Vagina (tissue), 2 donors: ENCODE measurements around the gene H1-8. TPM values are rescaled to one million over a fixed set of nuclear protein-coding genes. Genes with fewer than 3 reads are reported as not detected.
A peak's percentile ranks its signal among the peaks of the same experiment; 100 is the strongest.
"Not testable (repeated sequence)": the region's sequence is repeated elsewhere in the genome, so short reads cannot be mapped to it uniquely, and the experiment has no call there.

Source experiments
- DNase-seq, 2 donors: peaks; one replicate each; pipeline ENCODE4 v3.0.0-alpha.2; 2017; ENCODE audit errors: extremely low spot score in 2 of 2
- H3K27ac ChIP-seq: fragments of 200-600 bp; sonication (generic); one replicate; pipeline ENCODE4 v1.5.1; 2019
- H3K27me3 ChIP-seq: fragments of 200-600 bp; sonication (generic); one replicate; pipeline ENCODE4 v1.5.1; 2019
- H3K36me3 ChIP-seq, 2 donors: fragments of 200-600 bp; sonication (generic); one replicate each; pipeline ENCODE4 v1.5.1; 2017 to 2019
- H3K4me1 ChIP-seq: fragments of 200-600 bp; sonication (generic); one replicate; pipeline ENCODE4 v1.5.1; 2019
- H3K4me3 ChIP-seq, 2 donors: fragments of 200-600 bp; sonication (generic); 1 replicate in 1 of 2; 2 replicates in 1 of 2; pipeline ENCODE4 v1.5.1; 2016 to 2019
- H3K9me3 ChIP-seq: fragments of 200-600 bp; sonication (generic); one replicate; pipeline ENCODE4 v1.5.1; 2019
- POLR2A ChIP-seq, 2 donors: fragments of 450-650 bp; IDR thresholded peaks; one replicate each; pipeline ENCODE4 v1.6.1; 2017; ENCODE audit warnings: antibody characterized with exemption in 2 of 2, mild to moderate bottlenecking in 2 of 2, moderate library complexity in 2 of 2
- POLR2AphosphoS5 ChIP-seq, 2 donors: sonication (generic); formaldehyde crosslinking; IDR thresholded peaks; one replicate each; pipeline ENCODE4 v1.9.0; 2017; ENCODE audit warnings: antibody characterized with exemption in 2 of 2, mild to moderate bottlenecking in 2 of 2, low read depth in 1 of 2; ENCODE audit not compliant: insufficient read depth in 1 of 2
- intact Hi-C: fragments of 100-400 bp; cut with DNase I; formaldehyde crosslinking; loops from one replicate; pipeline ENCODE4 v1.15.1; 2023
- total RNA-seq: library from RNA; depleted of rRNA; stranded (reverse); fragments of >200 nt; gene quantifications from one replicate; pipeline ENCODE4 v1.2.3, GENCODE V29; 2016
- TF ChIP-seq, protein P1 (sequence below), 3 experiments: fragments of 450-650 bp in 2 of 3; fragments of 200-600 bp in 1 of 3; sonication (generic) in 1 of 3; IDR thresholded peaks; one replicate each; pipeline ENCODE4 v1.5.1; 2017 to 2019; ENCODE audit warnings: antibody characterized with exemption in 3 of 3, mild to moderate bottlenecking in 2 of 3, moderate library complexity in 2 of 3

Gene H1-8
- total RNA-seq, 1 donor from 2014 or later: not detected

DNA sequence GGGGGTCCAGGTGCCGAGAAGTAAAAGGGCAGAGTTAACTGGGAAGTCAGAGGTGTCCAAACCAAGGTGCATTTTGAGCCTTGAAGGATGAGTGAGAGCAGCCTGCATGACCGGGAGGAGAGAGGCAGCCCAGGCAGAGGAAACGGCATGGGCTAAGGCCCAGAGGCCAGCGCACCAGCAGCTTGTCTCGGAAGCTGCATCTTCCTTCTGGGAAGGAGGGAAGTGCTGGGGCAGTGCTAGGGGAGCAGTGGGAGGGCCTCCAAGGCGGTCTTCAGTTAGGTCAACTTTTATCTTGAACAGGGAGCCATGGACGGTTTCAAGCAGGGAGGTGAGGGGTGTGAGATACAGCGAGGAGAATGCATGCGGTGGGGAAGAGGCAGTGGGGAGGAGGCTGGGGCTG, 1.0 kb downstream of the H1-8 start:
- TF ChIP-seq POLR2A (IDR thresholded peaks at IDR 0.05) (no peak), POLR2AphosphoS5 (IDR thresholded peaks at IDR 0.05; ENCODE audit: insufficient read depth in 1 of 2, low read depth in 1 of 2) (no peak)
- TF ChIP-seq, protein P1, sequence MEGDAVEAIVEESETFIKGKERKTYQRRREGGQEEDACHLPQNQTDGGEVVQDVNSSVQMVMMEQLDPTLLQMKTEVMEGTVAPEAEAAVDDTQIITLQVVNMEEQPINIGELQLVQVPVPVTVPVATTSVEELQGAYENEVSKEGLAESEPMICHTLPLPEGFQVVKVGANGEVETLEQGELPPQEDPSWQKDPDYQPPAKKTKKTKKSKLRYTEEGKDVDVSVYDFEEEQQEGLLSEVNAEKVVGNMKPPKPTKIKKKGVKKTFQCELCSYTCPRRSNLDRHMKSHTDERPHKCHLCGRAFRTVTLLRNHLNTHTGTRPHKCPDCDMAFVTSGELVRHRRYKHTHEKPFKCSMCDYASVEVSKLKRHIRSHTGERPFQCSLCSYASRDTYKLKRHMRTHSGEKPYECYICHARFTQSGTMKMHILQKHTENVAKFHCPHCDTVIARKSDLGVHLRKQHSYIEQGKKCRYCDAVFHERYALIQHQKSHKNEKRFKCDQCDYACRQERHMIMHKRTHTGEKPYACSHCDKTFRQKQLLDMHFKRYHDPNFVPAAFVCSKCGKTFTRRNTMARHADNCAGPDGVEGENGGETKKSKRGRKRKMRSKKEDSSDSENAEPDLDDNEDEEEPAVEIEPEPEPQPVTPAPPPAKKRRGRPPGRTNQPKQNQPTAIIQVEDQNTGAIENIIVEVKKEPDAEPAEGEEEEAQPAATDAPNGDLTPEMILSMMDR (IDR thresholded peaks at IDR 0.05): no peak
- Histone ChIP-seq H3K36me3 (no peaks in the 10 kb centered on the region), H3K9me3 (no peaks in the 10 kb centered on the region), H3K27me3 (no peaks in the 10 kb centered on the region), H3K4me3 (no peak overlapping the region), H3K27ac (no peak overlapping the region), H3K4me1 (no peaks in the 10 kb centered on the region)
- DNase-seq: no peak
- intact Hi-C loops: no loop called here

GRCh38 chr3:129545951-129546350, 3.0 kb downstream of the H1-8 start:
- H3K4me3 ChIP-seq, intact Hi-C loops, H3K4me1 ChIP-seq, H3K9me3 ChIP-seq, H3K36me3 ChIP-seq, H3K27ac ChIP-seq, H3K27me3 ChIP-seq, DNase-seq: not testable (repeated sequence)

- Histone ChIP-seq H3K4me1 (no peaks in the 10 kb centered on the region), H3K27ac (peak overlapping the region; percentile 7), H3K9me3 (no peaks in the 10 kb centered on the region), H3K36me3 (no peaks in the 10 kb centered on the region), H3K4me3 (no peak overlapping the region), H3K27me3 (no peaks in the 10 kb centered on the region)
- intact Hi-C loops: no loop called here
- TF ChIP-seq POLR2A (IDR thresholded peaks at IDR 0.05): no peak
- no peak for TF ChIP-seq POLR2AphosphoS5 (IDR thresholded peaks at IDR 0.05; ENCODE audit: insufficient read depth in 1 of 2, low read depth in 1 of 2)
- TF ChIP-seq, protein P1 (IDR thresholded peaks at IDR 0.05): no peak
- no peak for DNase-seq
Measured at GRCh38 chr3:129547241-129547640, 4.3 kb downstream of the H1-8 start.

DNA sequence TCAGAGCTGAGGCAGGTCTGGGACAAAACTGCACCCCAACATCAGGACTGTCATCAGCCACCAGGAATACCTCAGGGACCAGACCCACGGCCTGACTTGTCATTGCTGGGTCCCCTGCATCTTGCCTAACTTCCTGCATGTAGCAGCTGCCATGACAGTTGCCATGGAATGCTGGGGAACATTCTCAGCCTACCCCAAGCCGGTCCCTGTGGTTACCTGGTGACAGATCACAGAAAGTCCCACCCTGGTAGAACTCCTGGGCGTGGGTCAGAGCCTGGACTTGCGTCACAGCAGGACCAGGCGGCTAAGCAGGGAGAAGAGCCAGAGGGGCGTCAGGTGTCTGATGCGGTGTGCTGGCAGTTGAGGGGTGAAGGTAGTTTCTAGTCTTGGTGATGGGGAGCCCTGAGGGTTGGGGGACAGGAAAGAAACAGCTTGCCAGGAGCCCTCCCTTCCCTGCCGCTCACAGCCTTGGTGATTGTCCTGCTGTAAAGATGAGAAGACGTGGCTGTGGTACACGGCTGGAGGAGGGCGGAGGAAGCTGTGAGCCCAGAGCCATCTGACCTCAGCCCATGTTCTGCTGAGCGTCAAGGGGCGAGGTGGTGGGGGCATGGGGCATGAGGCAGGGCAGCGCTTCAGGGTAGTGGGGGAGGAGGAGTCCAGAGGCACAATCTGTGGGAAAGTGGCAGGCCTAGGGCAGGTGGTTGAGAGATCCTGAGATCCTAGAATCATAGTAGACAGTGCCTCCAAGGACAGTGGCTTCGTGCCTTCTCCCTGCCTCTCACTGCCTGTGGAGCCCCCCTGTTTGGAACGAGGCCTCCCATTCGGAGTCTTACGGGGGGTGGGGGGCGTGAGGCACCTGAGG, 5.4 kb downstream of the H1-8 start:
- Histone ChIP-seq H3K27ac (no peak overlapping the region), H3K4me1 (peaks cover 10% of the 10 kb centered on the region), H3K9me3 (no peaks in the 10 kb centered on the region), H3K4me3 (no peak overlapping the region), H3K36me3 (no peaks in the 10 kb centered on the region), H3K27me3 (no peaks in the 10 kb centered on the region)
- DNase-seq: no peak
- no peak for TF ChIP-seq POLR2A (IDR thresholded peaks at IDR 0.05)
- TF ChIP-seq POLR2AphosphoS5 (IDR thresholded peaks at IDR 0.05; ENCODE audit: insufficient read depth in 1 of 2, low read depth in 1 of 2): no peak
- TF ChIP-seq, protein P1 (IDR thresholded peaks at IDR 0.05): no peak
- intact Hi-C loops: no loop called here

DNA sequence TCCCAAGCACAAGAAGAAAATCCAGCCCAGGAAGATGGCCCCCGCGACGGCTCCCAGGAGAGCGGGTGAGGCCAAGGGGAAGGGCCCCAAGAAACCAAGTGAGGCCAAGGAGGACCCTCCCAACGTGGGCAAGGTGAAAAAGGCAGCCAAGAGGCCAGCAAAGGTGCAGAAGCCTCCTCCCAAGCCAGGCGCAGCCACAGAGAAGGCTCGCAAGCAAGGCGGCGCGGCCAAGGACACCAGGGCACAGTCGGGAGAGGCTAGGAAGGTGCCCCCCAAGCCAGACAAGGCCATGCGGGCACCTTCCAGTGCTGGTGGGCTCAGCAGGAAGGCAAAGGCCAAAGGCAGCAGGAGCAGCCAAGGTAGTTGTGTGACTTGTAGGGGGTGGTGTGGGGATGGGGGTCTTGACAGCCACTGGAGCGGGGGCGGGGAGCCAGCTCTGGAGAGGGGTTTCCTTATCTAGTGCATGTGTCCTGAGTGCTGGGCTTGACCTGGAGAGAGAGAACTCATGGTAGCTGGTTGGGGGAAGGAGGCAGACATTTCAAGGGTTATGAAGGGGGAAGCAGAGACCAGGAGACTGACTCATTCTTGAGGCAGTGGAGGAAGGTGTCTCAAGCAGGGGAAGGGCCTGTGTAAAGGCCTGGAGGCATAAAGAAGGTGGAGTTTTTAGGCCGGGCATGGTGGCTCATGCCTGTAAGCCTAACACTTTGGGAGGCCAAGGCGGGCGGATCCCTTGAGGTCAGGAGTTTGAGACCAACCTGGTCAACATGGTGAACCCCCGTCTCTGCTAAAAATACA, 6.2 kb downstream of the H1-8 start:
- no peak overlapping the region for H3K27ac ChIP-seq
- H3K27me3 ChIP-seq: no peaks in the 10 kb centered on the region
- no peak for DNase-seq
- H3K36me3 ChIP-seq: no peaks in the 10 kb centered on the region
- peaks cover 19% of the 10 kb centered on the region for H3K4me1 ChIP-seq
- intact Hi-C loops: no loop called here
- no peak overlapping the region for H3K4me3 ChIP-seq
- H3K9me3 ChIP-seq: no peaks in the 10 kb centered on the region
- TF ChIP-seq POLR2AphosphoS5 (IDR thresholded peaks at IDR 0.05; ENCODE audit: insufficient read depth in 1 of 2, low read depth in 1 of 2): no peak
- TF ChIP-seq, protein P1 (IDR thresholded peaks at IDR 0.05): no peak
